SK-N-SH (cell line): ENCODE measurements around the gene ZNF628. TPM values are rescaled to one million over a fixed set of nuclear protein-coding genes. Genes with fewer than 3 reads are reported as not detected.

ENCODE experiments used
- CTCF ChIA-PET: fragments of 300-600, 350-600 bp; formaldehyde crosslinking; extraction: SDS; loops from one replicate; lab custom pipeline; 2021; lab: Yijun Ruan, JAX
- POLR2A ChIA-PET: fragments of 350-600 bp; sonication (Branson Sonifier 250); formaldehyde crosslinking; extraction: SDS; loops from one replicate; lab custom pipeline; 2020; ENCODE audit warnings: antibody characterized with exemption, inconsistent platforms; lab: Yijun Ruan, JAX
- DNase-seq: peaks from one replicate; pipeline ENCODE4 v3.0.0; 2012
- H2AFZ ChIP-seq: fragments of 200-600 bp; sonication (generic); 2 replicates; pipeline ENCODE4 v1.8.1; 2016; ENCODE audit warnings: antibody characterized with exemption, mild to moderate bottlenecking, low read depth
- H3F3A ChIP-seq: fragments of 200-600 bp; sonication (generic); replicated peaks from 2 replicates; pipeline ENCODE3; 2016; ENCODE audit warnings: antibody characterized with exemption, mild to moderate bottlenecking; ENCODE audit not compliant: insufficient read depth
- H3K27ac ChIP-seq, 2 experiments: fragments of 200-500 bp in 1 of 2; fragments of 200-600 bp in 1 of 2; sonication (Bioruptor generic) in 1 of 2; sonication (generic), shearing (Covaris generic) in 1 of 2; 2 replicates each; pipeline versions ENCODE4 v1.5.1 to v1.6.1; 2014 to 2016; ENCODE audit warnings: low read depth in 2 of 2, inconsistent platforms in 1 of 2, low read length in 1 of 2, mild to moderate bottlenecking in 1 of 2, mixed read lengths in 1 of 2
- H3K27me3 ChIP-seq: fragments of 200-600 bp; sonication (generic), shearing (Covaris generic); 2 replicates; pipeline ENCODE4 v1.6.1; 2016; ENCODE audit warnings: mixed run types; ENCODE audit not compliant: insufficient read depth
- H3K36me3 ChIP-seq, 2 experiments: fragments of 200-500 bp in 1 of 2; fragments of 200-600 bp in 1 of 2; sonication (Bioruptor generic) in 1 of 2; sonication (generic) in 1 of 2; replicated peaks in 1 of 2; 2 replicates each; pipeline versions ENCODE3 to v1.5.1; 2014 to 2016; ENCODE audit warnings: low read length in 1 of 2, mild to moderate bottlenecking in 1 of 2; ENCODE audit not compliant: insufficient read depth in 2 of 2, control insufficient read depth in 1 of 2
- H3K4me1 ChIP-seq, 2 experiments: fragments of 200-500 bp in 1 of 2; fragments of 200-600 bp in 1 of 2; sonication (Bioruptor generic) in 1 of 2; sonication (generic), shearing (Covaris generic) in 1 of 2; 2 replicates each; pipeline versions ENCODE4 v1.5.1 to v1.6.1; 2014 to 2016; ENCODE audit warnings: low read depth in 1 of 2, low read length in 1 of 2, mixed run types in 1 of 2; ENCODE audit not compliant: insufficient read depth in 2 of 2, control insufficient read depth in 1 of 2
- H3K4me2 ChIP-seq: fragments of 200-600 bp; sonication (generic), shearing (Covaris generic); 2 replicates; pipeline ENCODE4 v1.6.1; 2017; ENCODE audit warnings: mixed run types
- H3K4me3 ChIP-seq, 2 experiments: fragments of 200-500 bp in 1 of 2; fragments of 200-600 bp in 1 of 2; sonication (Bioruptor generic) in 1 of 2; sonication (generic), shearing (Covaris generic) in 1 of 2; 2 replicates each; pipeline versions ENCODE4 v1.5.1 to v1.8.1; 2014 to 2016; ENCODE audit warnings: low read depth in 2 of 2, inconsistent platforms in 1 of 2, low read length in 1 of 2, mild to moderate bottlenecking in 1 of 2, mixed read lengths in 1 of 2, moderate library complexity in 1 of 2
- H3K79me2 ChIP-seq: fragments of 200-600 bp; sonication (generic); 2 replicates; pipeline ENCODE4 v1.8.1; 2017; ENCODE audit warnings: mild to moderate bottlenecking; ENCODE audit not compliant: insufficient read depth
- H3K9ac ChIP-seq: fragments of 200-600 bp; sonication (generic); 2 replicates; pipeline ENCODE4 v1.6.1; 2017; ENCODE audit warnings: mixed run types
- H3K9me2 ChIP-seq: fragments of 200-600 bp; sonication (generic); 2 replicates; pipeline ENCODE4 v1.6.1; 2017; ENCODE audit warnings: mixed run types
- H3K9me3 ChIP-seq: fragments of 200-600 bp; sonication (generic); 2 replicates; pipeline ENCODE4 v1.6.1; 2017; ENCODE audit warnings: mixed run types, mild to moderate bottlenecking, moderate library complexity
- H4K20me1 ChIP-seq: fragments of 200-600 bp; sonication (generic); 2 replicates; pipeline ENCODE4 v1.6.1; 2017; ENCODE audit warnings: mild to moderate bottlenecking, mixed run types; ENCODE audit not compliant: insufficient read depth
- CHD2 ChIP-seq: fragments of 150-350 bp; IDR thresholded peaks from 2 replicates; pipeline ENCODE4 v1.6.1; 2018; ENCODE audit warnings: low read length; ENCODE audit not compliant: partially characterized antibody
- CTCF ChIP-seq: fragments of 200-600 bp; sonication (generic); IDR thresholded peaks from 2 replicates; pipeline ENCODE4 v1.6.1; 2017; ENCODE audit warnings: antibody characterized with exemption, mild to moderate bottlenecking, moderate library complexity
- FOXJ3 ChIP-seq: sonication (generic); formaldehyde crosslinking; IDR thresholded peaks from 2 replicates; pipeline ENCODE4 v1.5.1; 2020; ENCODE audit warnings: mild to moderate bottlenecking, missing genetic modification reagents
- FOXM1 ChIP-seq: IDR thresholded peaks from 2 replicates; pipeline ENCODE4 v1.4.0; 2012; ENCODE audit warnings: low read depth, mild to moderate bottlenecking
- GABPA ChIP-seq: IDR thresholded peaks from 2 replicates; pipeline ENCODE4 v1.4.0; 2012; ENCODE audit warnings: low read depth, mild to moderate bottlenecking
- NFIC ChIP-seq: IDR thresholded peaks from 2 replicates; pipeline ENCODE4 v1.4.0; 2012; ENCODE audit warnings: borderline replicate concordance
- NRF1 ChIP-seq: IDR thresholded peaks from 2 replicates; pipeline ENCODE4 v1.6.1; 2012; ENCODE audit warnings: low read depth, mild to moderate bottlenecking, low read length
- PBX3 ChIP-seq: IDR thresholded peaks from 2 replicates; pipeline ENCODE4; 2012
- RCOR1 ChIP-seq: fragments of 150-350 bp; IDR thresholded peaks from 2 replicates; pipeline ENCODE4 v1.6.1; 2017; ENCODE audit warnings: antibody characterized with exemption, low read length
- REST ChIP-seq: IDR thresholded peaks from 2 replicates; pipeline ENCODE4 v1.6.1; 2012; ENCODE audit warnings: mild to moderate bottlenecking, low read depth, low read length, moderate library complexity
- SIN3A ChIP-seq: IDR thresholded peaks from 2 replicates; pipeline ENCODE4 v1.6.1; 2012; ENCODE audit warnings: low read depth, mild to moderate bottlenecking, low read length, moderate library complexity, borderline replicate concordance
- TEAD4 ChIP-seq: IDR thresholded peaks from 2 replicates; pipeline ENCODE4 v1.4.0; 2012; ENCODE audit warnings: mild to moderate bottlenecking, borderline replicate concordance; ENCODE audit not compliant: insufficient read depth
- USF1 ChIP-seq: IDR thresholded peaks from 2 replicates; pipeline ENCODE4 v1.4.0; 2012; ENCODE audit warnings: low read depth, borderline replicate concordance
- USF2 ChIP-seq: fragments of 150-350 bp; IDR thresholded peaks from 2 replicates; pipeline ENCODE4 v1.6.1; 2017; ENCODE audit warnings: antibody characterized with exemption, low read length, low read depth, borderline replicate concordance
- WGBS: methylation state at CpG from one replicate; pipeline ENCODE4 v1.1.6; 2017; ENCODE audit warnings: low lambda C conversion rate; 5-methylcytosine and 5-hydroxymethylcytosine counted together
- polyA plus RNA-seq, 3 experiments: library from polyadenylated mRNA; depleted of rRNA; stranded (reverse); fragments of >200 nt; gene quantifications; 2 replicates each; pipeline ENCODE4 v1.2.3, GENCODE V29; 2012

The ZNF628 gene
- polyA plus RNA-seq, 1 of the 3 experiments (the other 2 are of a cell fraction), result 1.6 TPM

- Histone ChIP-seq H3K9me3 (no peaks in the 10 kb centered on the region), H3K4me3 (no peak overlapping the region), H3K27me3 (no peaks in the 10 kb centered on the region), H3K36me3 (no peaks in the 10 kb centered on the region), H3K9me2 (no peaks in the 10 kb centered on the region), H3F3A (peaks cover 10% of the 10 kb centered on the region), H2AFZ (no peak overlapping the region), H3K9ac (no peak overlapping the region)
- WGBS, result 89% methylated on average over 11 of the region's 22 CpGs
- no peak for DNase-seq
- POLR2A ChIA-PET, result interaction anchor here (1.1 kb wide), 1 partner anchor 353 kb away, joined by 3 read pairs; no protein-coding TSS in a partner anchor
- CTCF ChIA-PET, result interaction anchor here (0.5 to 15.1 kb wide), 5 partner anchors 8 to 138 kb away, joined by 3 to 162 read pairs (median 7); partner anchors contain the start of gene ZNF865
- no peak for TF ChIP-seq FOXJ3 (CRISPR knock-in tag)
- no peak for TF ChIP-seq NFIC
- TF ChIP-seq FOXM1, result no peak
- TF ChIP-seq GABPA, result no peak
- no peak for TF ChIP-seq NRF1
- TF ChIP-seq RCOR1, result no peak
- no peak for TF ChIP-seq CHD2
- no peak for TF ChIP-seq USF1
- TF ChIP-seq PBX3, result no peak
- TF ChIP-seq TEAD4, result no peak
- TF ChIP-seq CTCF, result no peak
- TF ChIP-seq SIN3A, result no peak
- no peak for TF ChIP-seq USF2
- no peak for TF ChIP-seq REST
- TF ChIP-seq, all 33 proteins: peak for 0
- Histone ChIP-seq H3K4me1 (peaks cover 0 to 35% of the 10 kb centered on the region in 2 experiments; a peak in 1 of 4 replicates), H3K4me2 (no peak overlapping the region), H3K79me2 (no peaks in the 10 kb centered on the region), H4K20me1 (no peaks in the 10 kb centered on the region), H3K27ac (no peak overlapping the region)
Observed at GRCh38 chr19:55494172-55494761, 17.9 kb downstream of the ZNF628 start.
